Measurements from ENCODE around the gene ARHGEF3.

ARHGEF3 gene

DNA sequence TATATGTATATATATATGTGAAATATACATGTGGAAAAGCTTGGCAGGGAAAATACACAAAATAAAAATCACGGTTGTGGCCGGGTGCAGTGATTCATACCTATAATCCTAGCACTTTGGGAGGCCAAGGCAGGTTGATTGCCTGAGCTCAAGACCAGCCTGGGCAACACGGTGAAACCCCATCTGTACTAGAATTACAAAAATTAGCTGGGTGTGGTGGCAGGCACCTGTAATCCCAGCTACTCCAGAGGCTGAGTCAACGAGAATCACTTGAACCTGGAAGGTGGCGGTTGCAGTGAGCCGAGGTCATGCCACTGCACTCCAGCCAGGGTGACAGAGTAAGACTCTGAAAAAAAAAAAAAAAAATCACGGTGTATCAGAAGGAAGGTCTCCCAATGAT lies 20.8 kb upstream of the ARHGEF3 start:
- DNase-seq = no peak

DNA sequence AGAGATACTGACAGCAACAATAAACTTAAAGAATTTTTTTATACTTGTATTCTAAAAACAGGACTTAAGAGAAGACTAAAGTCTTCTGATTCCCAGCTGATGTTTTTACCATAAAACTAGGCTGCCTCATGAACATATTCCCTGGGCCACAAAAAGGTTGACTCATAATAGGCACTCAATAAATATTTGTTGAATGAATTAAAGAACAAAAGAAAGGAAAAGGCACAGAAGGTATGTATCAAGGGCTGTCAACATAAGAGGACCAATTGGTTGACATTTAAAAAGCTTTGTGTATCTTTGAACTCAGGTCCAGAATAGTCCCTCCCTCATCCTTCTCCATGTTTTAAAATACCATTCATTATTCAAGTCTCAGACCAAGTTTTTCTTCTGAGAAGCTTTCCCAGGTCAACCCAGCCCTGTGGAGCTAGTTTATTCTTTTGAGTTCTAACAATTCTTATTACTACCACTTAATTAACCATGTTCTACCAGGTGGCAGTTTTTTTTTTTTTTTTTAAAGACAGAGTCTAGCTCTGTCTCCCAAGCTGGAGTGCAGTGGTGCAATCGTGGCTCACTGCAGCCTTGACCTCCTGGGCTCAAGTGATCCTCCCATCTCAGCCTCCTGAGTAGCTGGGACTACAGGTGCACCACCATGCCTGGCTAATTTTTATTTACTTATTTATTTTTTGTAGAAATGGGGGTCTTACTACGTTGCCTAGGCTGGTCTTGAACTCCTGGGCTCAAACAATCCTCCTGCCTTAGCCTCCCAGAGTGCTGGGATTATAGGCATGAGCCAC lies 17.5 kb upstream of the ARHGEF3 start:
- no peak for DNase-seq

DNA sequence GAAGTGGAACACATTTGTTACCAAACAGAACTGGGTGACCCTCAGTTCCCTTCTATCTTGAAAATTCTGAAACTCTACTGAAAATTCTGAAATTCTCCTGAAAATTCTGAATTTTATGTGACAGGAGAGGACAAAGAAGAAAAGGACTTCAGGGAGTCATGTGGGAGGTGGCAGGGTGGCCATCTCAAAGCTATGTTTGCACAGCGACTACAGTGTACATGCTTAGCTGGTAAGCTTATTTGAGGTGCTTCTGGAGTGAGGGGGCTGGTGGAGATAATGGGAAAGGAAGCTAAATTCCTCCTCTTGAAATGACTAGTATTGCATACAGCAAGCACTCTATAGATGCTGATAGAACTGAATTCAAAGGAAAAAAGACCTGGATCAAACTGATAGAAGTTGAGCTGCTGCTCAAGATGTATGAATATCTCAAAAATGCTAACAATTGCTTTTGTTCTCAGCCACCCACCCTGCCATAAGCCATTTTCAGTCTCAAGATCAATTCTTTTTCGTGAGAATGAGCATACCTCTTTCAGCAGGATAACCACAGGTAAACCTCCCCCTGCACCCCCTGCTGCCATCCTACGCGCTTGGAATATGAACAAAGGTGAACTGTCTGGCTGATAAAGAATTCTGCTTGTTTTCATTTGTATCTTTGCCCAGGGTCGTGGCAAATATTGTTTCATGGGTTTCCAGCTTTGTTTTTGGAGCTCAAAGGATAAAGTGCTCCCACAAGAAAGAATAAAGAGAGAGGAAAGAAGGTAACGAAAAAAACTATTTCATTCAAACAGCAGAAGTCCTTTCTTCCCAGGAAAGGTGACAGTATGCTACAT lies 16.6 kb upstream of the ARHGEF3 start:
- no peak for DNase-seq

DNA sequence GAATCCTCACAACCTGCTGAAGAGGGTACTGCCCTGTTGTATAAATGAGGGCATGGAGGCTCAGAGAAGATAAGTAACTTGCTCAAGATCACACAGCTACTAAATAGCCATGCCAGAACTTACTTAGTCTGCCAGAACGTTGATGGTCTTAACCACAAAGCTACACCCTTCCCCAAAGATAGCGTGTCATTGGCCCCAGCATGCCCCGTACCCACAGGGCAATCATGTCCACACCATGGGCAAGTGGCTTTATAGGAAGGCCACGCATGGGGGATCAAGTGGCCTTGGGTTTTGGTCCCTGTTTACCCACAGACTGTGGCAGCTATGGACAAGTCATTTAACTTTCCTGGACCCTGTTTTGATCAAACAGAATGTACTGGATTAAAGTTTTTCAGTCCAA lies 15.9 kb upstream of the ARHGEF3 start:
- DNase-seq = no peak

DNA sequence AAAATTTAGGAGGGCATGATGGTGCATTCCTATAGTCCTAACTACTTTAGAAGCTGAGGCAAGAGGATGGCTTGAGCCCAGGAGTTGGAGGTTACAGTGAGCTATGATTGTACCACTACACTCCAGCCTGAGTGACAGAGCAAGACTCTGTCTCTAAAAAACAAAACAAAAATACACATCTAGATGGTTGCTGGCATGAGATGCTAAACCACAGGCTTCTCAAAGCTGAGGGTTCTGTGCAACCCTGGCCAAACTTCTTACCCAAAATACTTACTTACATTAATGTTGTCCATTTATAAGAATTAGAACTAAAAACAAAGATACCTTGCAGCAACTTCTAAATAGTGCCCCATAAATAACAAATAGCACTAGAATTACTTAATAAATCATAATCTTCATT lies 14.3 kb upstream of the ARHGEF3 start:
- DNase-seq = no peak

DNA sequence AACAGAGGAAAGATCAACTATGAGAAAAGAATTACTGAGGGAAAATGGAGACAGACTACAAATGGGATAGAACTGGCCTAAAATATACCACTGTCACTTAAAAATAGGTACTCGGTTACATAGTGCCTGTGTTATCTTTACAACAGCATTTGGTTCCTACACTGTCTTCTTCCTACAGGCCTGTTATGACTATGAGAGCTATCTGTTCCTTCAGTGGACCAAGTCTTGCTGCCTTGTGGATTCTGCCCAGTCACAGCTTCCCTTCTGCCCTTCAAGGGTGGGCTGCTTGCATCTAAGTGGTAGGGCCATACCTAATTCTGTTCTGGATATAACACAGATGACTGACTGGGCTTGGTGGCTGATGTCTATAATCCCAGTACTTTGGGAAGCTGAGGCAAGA lies 13.8 kb upstream of the ARHGEF3 start:
- DNase-seq = no peak

DNA sequence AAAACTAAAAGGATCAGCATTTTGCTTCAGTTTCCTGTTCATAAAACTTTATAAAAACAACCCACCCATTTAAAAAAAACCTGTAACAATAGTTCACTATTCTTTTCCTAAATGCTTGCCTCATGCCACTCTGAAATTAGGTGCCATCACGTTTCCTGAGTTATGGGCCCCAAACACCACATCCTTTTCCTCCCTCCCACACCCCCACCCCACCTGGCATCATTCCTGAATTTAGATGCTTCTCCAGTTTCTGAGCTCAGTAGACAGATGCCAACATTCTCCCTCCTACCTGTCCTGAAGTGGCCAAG lies 11.9 kb upstream of the ARHGEF3 start:
- no peak for DNase-seq

DNA sequence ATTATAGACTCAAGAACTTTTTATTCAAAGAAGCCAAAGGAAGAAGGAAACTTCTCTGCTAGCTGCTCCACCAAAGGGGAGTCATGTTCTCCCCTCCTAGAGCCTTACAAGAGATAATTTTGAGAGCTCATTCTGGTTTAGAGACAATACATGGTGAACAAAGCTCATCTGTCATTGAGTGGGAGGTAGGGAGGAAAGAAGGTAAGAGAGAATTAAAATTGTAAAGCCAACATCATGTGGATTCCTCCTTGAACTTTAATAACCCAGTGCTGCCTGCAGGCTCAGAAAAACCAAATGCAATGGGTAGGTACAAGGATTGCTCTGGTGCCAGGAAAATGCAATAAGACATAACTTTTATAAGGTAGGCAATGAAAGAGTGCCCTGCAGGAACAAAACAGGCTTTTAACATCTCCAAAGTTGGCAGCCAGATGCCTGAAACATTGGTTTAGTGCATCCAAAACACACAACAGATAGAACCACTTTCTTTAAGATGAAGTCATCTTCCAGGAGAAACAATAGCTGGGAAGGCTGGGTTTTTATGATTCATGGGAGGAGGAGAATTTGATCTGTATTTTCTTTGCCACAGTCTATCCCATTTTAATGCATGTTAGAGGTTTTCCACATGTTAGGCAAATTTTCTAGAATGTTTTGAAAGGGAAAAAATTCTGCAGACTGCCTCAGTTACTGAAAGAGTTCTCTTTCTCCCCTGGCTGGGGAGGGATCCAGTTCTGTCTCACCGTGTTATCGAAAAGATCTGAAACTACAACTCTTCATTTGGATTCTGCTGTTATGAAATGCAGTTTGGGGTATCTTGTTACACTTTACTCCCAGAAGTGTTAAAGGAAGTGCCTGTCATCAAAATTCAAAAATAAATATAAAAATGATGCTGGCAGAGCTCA lies 11.3 kb upstream of the ARHGEF3 start:
- DNase-seq = peak; percentile 6

DNA sequence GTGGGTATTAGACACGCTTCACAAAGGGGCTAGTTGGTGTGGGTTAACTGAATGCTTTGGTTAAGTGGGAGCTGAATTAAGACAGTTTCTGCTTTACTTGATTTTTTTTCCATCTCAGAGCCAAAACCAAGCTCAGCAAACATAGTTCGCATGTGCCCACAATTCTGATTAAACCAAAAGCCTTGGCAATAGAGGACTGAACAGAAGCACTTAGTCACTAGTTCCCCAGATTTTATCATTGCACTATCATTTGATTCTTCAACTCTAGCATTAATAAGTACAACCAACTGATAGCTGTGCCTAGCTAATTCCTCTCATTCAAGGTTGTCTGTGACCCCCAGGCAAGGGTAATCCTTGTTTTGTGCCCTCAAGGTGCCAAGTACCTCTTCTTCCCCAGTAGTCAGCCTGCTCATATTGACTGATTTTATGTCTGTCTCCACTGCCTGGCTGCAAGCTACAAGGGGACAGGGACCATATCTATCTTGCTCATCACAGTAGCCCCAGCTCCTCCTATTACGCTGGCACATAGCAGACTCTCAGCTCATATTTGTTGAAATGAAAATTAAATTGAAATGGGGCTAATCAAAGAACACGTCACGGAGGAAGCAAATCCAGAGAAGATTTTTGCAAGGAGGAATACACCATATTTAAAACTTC lies 9.9 kb upstream of the ARHGEF3 start:
- DNase-seq = no peak

DNA sequence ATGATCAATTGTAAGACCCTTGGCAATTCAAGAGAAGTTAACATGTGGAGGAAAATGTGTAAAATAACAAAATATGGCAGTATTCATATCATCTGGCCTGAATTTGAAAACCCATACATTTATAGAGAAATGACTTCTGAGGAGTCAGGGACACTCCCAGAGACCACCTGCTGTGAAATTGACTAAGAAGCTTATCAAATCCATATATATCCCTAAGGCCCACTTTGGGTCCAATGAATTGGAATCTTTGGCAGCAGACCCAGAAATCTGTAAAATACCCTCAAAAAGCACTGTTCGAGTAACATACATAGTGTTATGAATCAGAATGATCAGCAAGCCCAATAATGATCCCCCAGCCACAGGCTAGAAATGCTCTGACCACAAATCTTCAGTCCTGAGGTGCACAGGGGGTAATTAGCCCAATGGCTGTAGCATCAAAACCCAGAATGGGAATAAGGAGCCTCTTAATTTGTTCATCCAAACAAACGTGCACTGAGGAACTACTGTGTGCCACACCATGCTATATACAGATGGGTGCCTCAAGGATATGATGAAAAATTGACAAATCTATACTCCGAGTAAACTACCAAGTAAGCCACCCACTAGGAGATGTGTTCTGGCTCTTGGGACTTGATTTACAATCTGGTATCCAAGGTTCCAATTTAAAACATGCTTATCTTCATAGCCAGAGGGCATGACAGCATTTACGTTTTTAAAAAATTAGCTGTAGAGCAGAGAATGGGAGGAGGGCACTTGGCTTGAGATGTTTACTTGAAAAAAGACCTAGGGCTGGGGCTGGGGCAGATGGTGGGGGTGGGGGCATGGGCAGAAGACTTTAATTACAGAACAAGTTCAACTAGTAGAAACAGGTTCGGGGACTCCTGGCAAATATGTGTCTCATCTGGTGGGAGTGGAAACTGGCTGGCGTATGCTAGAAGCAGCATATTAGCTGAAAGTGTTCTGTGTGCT lies 9.1 kb upstream of the ARHGEF3 start:
- DNase-seq = peak; percentile 66

DNA sequence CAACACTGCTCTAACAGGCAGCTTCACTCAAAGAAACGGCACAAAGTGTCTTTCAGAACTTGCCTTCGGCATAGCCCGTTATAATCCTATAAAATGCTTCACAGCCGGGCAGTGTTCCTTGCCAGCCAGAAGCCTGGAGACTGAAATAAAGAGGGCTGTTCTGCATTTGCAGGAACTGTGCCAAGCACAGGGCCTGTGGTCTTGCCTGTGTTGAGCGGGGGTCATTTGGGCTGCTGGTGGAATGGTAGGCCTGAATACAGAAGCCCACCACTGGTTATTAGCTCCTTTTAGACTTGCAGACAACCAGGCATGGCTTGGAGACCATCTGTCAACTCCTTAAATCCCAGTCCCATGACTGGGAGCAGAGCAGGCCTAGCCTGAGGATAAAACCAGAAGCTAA lies 4.7 kb upstream of the ARHGEF3 start:
- no peak for DNase-seq

DNA sequence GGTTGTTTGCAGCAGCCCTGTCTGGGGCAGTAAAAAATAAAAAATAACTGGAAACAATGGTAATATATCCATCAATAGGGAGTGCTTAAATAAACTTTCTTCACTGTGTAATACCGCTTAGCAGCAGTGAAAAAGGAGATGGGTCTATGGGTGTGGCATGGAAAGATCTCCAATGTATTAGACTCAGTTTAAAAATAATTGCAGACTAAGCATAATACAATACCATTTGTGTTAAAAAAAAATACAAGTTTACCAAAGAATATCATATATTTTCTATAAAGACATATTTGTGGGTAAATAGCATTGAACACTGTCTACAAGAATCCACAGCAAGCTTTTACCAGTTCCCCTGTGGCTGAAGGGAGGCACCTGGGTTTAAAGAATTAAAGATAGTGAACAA lies 1.0 kb upstream of the ARHGEF3 start:
- no peak for DNase-seq

DNA sequence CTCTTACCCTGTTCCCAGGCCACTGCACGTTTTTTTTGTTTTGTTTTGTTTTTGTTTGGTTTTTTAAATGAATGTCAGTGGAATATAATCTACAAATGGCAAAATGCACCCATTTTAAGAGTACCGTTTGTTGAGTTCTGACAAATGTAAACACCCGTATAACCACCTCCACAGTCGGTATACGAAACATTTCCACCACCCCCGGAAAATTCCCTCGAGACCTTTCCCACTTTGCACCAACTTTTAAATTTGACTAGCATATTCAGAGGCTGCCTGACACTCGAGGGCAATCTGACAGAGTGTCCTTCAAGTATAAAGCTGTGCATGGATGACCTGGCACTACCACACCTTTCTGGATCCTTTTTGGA lies 613 bp upstream of the ARHGEF3 start:
- no peak for DNase-seq

DNA sequence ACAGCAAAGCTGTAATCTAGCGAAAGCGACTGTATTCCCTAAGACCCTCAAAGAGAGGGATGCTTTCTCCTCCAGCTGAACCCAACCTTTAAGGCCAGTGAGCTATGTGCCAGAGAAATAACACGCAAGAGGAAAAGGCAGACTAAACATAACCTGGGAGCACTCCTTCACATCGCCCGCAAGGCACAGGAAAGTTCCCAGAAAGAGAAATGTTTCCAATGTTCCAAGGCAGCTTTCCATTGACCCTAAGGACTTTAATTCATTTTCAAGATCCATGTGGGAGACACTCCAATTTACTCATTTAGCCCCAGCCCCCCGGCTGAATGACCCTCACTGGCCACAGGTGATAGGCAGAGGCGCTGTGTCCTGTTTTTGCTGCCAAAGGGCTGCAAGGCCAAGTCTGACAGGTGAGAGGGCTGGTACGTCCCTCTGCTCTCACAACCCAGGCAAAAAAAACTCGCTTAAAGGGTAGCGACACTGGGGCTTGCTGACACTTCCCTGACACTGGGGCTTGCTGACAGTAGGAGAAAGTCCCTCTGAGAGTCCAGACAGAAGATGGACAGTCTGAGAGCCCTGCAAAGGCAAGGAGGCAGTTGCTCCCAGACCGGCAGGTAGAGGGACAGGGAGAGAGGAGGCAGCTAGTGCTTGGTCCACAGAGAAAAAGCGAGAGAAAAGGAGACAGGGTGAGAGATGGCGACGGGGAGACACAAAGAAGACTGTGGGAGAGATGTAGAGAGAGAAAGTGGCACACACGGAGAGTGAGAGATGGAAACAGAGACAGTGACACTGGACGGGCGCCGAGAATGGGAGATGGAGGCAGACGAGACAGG lies 702 bp downstream of the ARHGEF3 start:
- no peak for DNase-seq

DNA sequence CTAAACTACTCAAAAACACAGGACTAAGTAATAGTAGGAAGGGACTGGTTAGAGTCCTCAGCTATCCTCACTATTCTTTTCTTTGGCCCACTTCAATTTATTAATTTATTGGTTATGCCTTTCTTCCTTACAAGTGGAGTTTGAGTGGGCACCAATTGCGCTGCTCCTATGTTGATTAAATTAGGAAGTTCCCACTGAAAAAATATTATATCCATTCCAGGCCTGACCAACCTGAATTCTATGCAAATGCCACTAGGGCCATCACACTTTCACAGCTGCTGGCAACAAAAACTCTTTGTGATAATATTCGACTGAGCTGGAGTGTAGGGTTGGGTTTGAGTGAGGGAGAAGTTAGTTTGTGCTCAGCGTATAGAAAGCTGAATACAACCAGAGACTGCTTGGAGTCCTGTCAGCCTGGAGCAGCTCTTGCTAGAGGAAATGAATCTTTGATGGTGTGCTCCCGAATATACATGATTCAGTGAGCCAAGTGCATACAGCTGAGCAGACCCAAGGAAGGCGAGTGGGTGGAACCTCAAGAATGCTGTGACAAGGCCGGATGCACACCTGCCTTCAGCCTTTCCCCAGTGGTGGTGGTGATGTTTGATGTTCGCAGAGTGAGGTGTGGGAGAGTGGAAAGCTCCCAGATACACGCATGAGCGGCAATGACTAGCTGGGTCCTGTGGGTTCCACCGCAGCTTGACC lies 1.5 kb downstream of the ARHGEF3 start:
- DNase-seq = no peak

DNA sequence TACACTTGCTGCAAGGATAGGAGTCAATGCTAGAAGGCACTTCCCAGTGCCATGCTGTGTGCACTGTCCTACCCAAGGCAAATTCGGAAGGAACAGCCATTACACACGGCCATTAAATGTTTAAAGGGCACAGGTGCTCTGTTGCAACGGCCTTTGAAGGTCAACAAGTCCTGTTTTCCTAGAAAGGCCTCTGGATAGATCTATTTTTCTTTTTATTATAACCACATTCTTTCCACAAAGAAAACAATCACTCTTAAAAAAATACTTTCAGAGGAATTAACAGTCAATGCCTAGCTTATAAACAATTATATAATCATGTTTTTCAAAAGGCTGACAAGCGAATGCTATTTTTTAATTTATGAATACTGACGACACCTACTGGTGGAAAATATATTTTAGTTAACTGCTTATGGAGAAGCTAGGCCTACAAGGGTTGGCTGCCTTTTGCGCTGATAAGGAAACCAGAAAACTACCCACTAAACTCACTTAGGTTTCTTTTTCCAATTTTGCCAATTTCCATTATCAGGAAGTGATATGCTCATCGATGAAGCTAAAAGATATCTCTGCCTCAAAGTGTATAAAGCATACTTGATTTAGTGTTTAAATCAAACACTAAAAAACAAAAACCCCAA lies 2.4 kb downstream of the ARHGEF3 start:
- peak; percentile 21 for DNase-seq

DNA sequence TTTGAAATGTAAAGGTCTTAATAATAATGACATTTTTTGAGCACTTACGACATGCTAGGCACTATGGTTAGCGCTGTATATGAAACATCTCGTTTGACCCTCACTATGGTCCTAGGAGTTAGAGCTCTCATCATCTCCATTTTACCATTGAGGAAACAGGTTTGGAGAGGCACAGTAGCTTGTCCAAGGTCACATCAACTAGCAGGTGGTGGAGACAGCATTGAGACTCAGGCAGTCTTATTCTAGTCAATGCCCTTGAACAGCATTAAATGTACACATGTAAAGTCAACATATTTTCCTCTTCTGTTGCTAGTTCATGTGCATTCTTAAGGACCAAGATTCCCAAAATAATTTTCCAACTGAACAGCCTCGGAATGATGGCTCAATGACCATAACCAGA lies 4.8 kb downstream of the ARHGEF3 start:
- DNase-seq = no peak

DNA sequence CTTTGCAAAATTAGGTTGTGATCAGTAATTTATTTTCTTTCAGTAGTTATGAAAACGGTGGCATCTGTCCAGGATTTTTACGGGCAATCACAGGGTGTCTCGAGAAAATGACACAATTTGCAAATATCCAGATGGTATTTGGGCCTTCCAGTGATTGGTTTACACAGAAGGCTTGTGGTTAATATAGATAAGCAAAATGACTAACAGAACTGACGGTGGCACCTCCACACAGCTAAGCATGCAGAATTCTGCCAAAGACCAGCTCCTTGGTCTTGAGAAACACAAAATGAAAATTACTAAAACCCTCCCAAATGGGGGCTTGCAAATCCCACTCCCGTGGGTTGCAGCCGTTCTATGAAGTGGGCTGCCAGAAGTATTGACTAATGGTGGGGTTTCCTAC lies 5.5 kb downstream of the ARHGEF3 start:
- DNase-seq = peak; percentile 6

DNA sequence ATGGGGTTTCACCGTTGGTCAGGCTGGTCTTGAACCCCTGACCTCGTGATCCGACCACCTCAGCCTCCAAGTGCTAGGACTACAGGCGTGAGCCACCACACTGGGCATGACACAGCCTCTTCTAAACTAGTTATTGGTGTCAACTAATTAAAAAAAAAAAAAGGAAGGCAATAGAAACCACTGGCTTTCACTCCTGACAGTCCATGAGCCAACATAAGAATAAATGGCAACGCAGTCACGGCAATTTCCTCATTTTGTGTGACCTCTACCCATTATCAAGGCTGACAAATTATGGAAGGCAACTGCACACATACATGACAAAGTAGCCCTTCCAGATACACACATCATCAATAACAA lies 5.9 kb downstream of the ARHGEF3 start:
- no peak for DNase-seq
